H1 (cell line): Measurements from ENCODE around the gene APBB3. TPM values are rescaled to one million over a fixed set of nuclear protein-coding genes. Genes with fewer than 3 reads are reported as not detected.

Experiments used
- CTCF ChIA-PET: fragments of 300-600 bp; sonication (Branson Sonifier 250); formaldehyde crosslinking; loops from one replicate; lab custom pipeline; 2021; ENCODE audit not compliant: partially characterized antibody; lab: Charles Lee
- POLR2A ChIA-PET: fragments of 300-600 bp; sonication (Branson Sonifier 250); formaldehyde crosslinking; loops from one replicate; lab custom pipeline; 2021; ENCODE audit warnings: inconsistent platforms; ENCODE audit not compliant: partially characterized antibody; lab: Charles Lee
- DNase-seq, 2 experiments: peaks; one replicate each; pipeline versions ENCODE4 v3.0.0 to v3.0.0-alpha.2; 2010 to 2022; ENCODE audit warnings: low spot score in 2 of 2, low read depth in 1 of 2, mixed read lengths in 1 of 2
- FAIRE-seq: peaks from 2 replicates; lab custom pipeline; 2011; peaks lifted over from hg19 to GRCh38; lab: Jason Lieb, UNC
- H2AFZ ChIP-seq: 2 replicates; pipeline ENCODE4 v1.8.1; 2012; ENCODE audit warnings: low read length, inconsistent platforms
- H2AK5ac ChIP-seq: 2 replicates; pipeline ENCODE4 v1.6.1; 2013; ENCODE audit warnings: low read depth, low read length
- H2BK120ac ChIP-seq: replicated peaks from 2 replicates; pipeline ENCODE3; 2013; ENCODE audit warnings: low read depth, low read length, inconsistent platforms
- H2BK12ac ChIP-seq: 2 replicates; pipeline ENCODE4 v1.6.1; 2013; ENCODE audit warnings: low read depth, low read length
- H2BK15ac ChIP-seq: 2 replicates; pipeline ENCODE4 v1.6.1; 2013; ENCODE audit warnings: low read length
- H2BK20ac ChIP-seq: 2 replicates; pipeline ENCODE4 v1.6.1; 2013; ENCODE audit warnings: low read length
- H2BK5ac ChIP-seq: 2 replicates; pipeline ENCODE4 v1.6.1; 2013; ENCODE audit warnings: low read depth, low read length
- H3K14ac ChIP-seq: 2 replicates; pipeline ENCODE4 v1.6.1; 2013; ENCODE audit warnings: inconsistent platforms; ENCODE audit not compliant: insufficient read length
- H3K18ac ChIP-seq: 2 replicates; pipeline ENCODE4 v1.6.1; 2013; ENCODE audit warnings: low read length; ENCODE audit errors: extremely low read depth
- H3K23ac ChIP-seq: 2 replicates; pipeline ENCODE4 v1.6.1; 2013; ENCODE audit warnings: inconsistent platforms; ENCODE audit not compliant: insufficient read length
- H3K23me2 ChIP-seq: 2 replicates; pipeline ENCODE4 v1.6.1; 2013; ENCODE audit warnings: low read depth, low read length
- H3K27ac ChIP-seq: 2 replicates; pipeline ENCODE4 v1.6.1; 2011; ENCODE audit warnings: low read depth, low read length, inconsistent platforms
- H3K27me3 ChIP-seq, 4 experiments: replicated peaks in 1 of 4; 1 replicate in 1 of 4; 2 replicates in 3 of 4; pipeline versions ENCODE4 v1.6.1 to v1.8.1; 2011 to 2013; ENCODE audit warnings: low read length in 3 of 4, mild to moderate bottlenecking in 3 of 4, inconsistent platforms in 2 of 4, mixed read lengths in 2 of 4, moderate library complexity in 1 of 4; ENCODE audit not compliant: control insufficient read depth in 3 of 4, insufficient read depth in 3 of 4; ENCODE audit errors: extremely low read depth in 1 of 4
- H3K36me3 ChIP-seq, 4 experiments: 2 replicates each; pipeline versions ENCODE4 v1.6.1 to v1.8.1; 2011 to 2013; ENCODE audit warnings: mild to moderate bottlenecking in 4 of 4, low read length in 3 of 4, moderate library complexity in 2 of 4, control low read depth in 1 of 4, inconsistent platforms in 1 of 4; ENCODE audit not compliant: insufficient read depth in 4 of 4, control insufficient read depth in 2 of 4
- H3K4ac ChIP-seq: replicated peaks from 2 replicates; pipeline ENCODE3; 2013; ENCODE audit warnings: low read length, low read depth, mixed read lengths, inconsistent platforms; ENCODE audit not compliant: insufficient read length
- H3K4me1 ChIP-seq, 4 experiments: replicated peaks in 1 of 4; 1 replicate in 1 of 4; 2 replicates in 3 of 4; pipeline versions ENCODE4 v1.6.1 to v1.8.1; 2011 to 2013; ENCODE audit warnings: low read length in 3 of 4, inconsistent platforms in 2 of 4, mixed read lengths in 1 of 4; ENCODE audit not compliant: insufficient read depth in 4 of 4, control insufficient read depth in 3 of 4
- H3K4me2 ChIP-seq, 2 experiments: 2 replicates each; pipeline versions ENCODE4 v1.6.1 to v1.8.1; 2011 to 2013; ENCODE audit warnings: low read depth in 2 of 2, low read length in 2 of 2, control low read depth in 1 of 2, inconsistent platforms in 1 of 2, mild to moderate bottlenecking in 1 of 2; ENCODE audit not compliant: insufficient read depth in 1 of 2
- H3K4me3 ChIP-seq, 4 experiments: fragments of 200-600, 300-600 bp in 1 of 4; sonication (generic), shearing (Covaris generic), sonication (Bioruptor Twin) in 1 of 4; 2 replicates each; pipeline versions ENCODE4 v1.5.1 to v1.8.1; 2011 to 2016; ENCODE audit warnings: low read length in 4 of 4, low read depth in 3 of 4, control low read depth in 2 of 4, inconsistent platforms in 2 of 4, mild to moderate bottlenecking in 2 of 4, mixed read lengths in 1 of 4, moderate library complexity in 1 of 4; ENCODE audit not compliant: insufficient read depth in 2 of 4; ENCODE audit errors: extremely low read depth in 1 of 4
- H3K56ac ChIP-seq: replicated peaks from 2 replicates; pipeline ENCODE3; 2013; ENCODE audit warnings: low read depth, mild to moderate bottlenecking, mixed read lengths, low read length, inconsistent platforms; ENCODE audit not compliant: insufficient read length
- H3K79me1 ChIP-seq: 2 replicates; pipeline ENCODE4 v1.6.1; 2013; ENCODE audit warnings: low read depth, low read length, control low read depth
- H3K79me2 ChIP-seq, 2 experiments: 2 replicates each; pipeline versions ENCODE4 v1.6.1 to v1.8.1; 2012 to 2013; ENCODE audit warnings: low read length in 2 of 2, mild to moderate bottlenecking in 2 of 2, inconsistent platforms in 1 of 2; ENCODE audit not compliant: insufficient read depth in 2 of 2, control insufficient read depth in 1 of 2
- H3K9ac ChIP-seq, 4 experiments: replicated peaks in 1 of 4; 1 replicate in 1 of 4; 2 replicates in 3 of 4; pipeline versions ENCODE4 v1.6.1 to v1.8.1; 2011 to 2013; ENCODE audit warnings: low read depth in 3 of 4, low read length in 3 of 4, control low read depth in 2 of 4, mild to moderate bottlenecking in 2 of 4, moderate library complexity in 2 of 4, inconsistent platforms in 1 of 4; ENCODE audit errors: extremely low read depth in 1 of 4
- H3K9me3 ChIP-seq, 2 experiments: 2 replicates each; pipeline versions ENCODE4 v1.6.1 to v1.8.1; 2012 to 2013; ENCODE audit warnings: mild to moderate bottlenecking in 2 of 2, moderate library complexity in 2 of 2, control low read depth in 1 of 2, inconsistent platforms in 1 of 2, low read depth in 1 of 2, low read length in 1 of 2, mixed read lengths in 1 of 2; ENCODE audit not compliant: insufficient read depth in 2 of 2
- H4K20me1 ChIP-seq, 2 experiments: replicated peaks in 1 of 2; 2 replicates each; pipeline versions ENCODE3 to v1.8.1; 2011 to 2013; ENCODE audit warnings: inconsistent platforms in 2 of 2, low read length in 2 of 2, mild to moderate bottlenecking in 1 of 2; ENCODE audit not compliant: insufficient read depth in 2 of 2, control insufficient read depth in 1 of 2
- H4K5ac ChIP-seq: 2 replicates; pipeline ENCODE4 v1.6.1; 2013; ENCODE audit warnings: low read length, low read depth, mixed read lengths, inconsistent platforms; ENCODE audit not compliant: insufficient read length
- H4K8ac ChIP-seq: 2 replicates; pipeline ENCODE4 v1.8.0; 2013; ENCODE audit warnings: mild to moderate bottlenecking, moderate library complexity, low read length, inconsistent platforms; ENCODE audit not compliant: insufficient read depth; ENCODE audit errors: extremely low read depth
- H4K91ac ChIP-seq: replicated peaks from 2 replicates; pipeline ENCODE3; 2013; ENCODE audit warnings: low read length, mixed read lengths, inconsistent platforms; ENCODE audit not compliant: insufficient read length
- ATF2 ChIP-seq: IDR thresholded peaks from 2 replicates; pipeline ENCODE4 v1.6.1; 2012; ENCODE audit warnings: low read length, inconsistent platforms
- CBX5 ChIP-seq: fragments of 300-800, 300-1000 bp; sonication (generic); IDR thresholded peaks from 2 replicates; pipeline ENCODE4 v1.7.1; 2016; ENCODE audit warnings: antibody characterized with exemption, low read length, low read depth
- CEBPB ChIP-seq: IDR thresholded peaks from 2 replicates; pipeline ENCODE4 v1.6.1; 2012; ENCODE audit warnings: low read depth, low read length
- CHD1 ChIP-seq: IDR thresholded peaks from 2 replicates; pipeline ENCODE4 v1.6.1; 2012; ENCODE audit warnings: low read depth, low read length, improper control_type of control experiment
- CREB1 ChIP-seq: IDR thresholded peaks from 2 replicates; pipeline ENCODE4 v1.6.1; 2012; ENCODE audit warnings: inconsistent platforms
- EZH2 ChIP-seq: fragments of 200-600 bp; sonication (generic); IDR thresholded peaks from 2 replicates; pipeline ENCODE4 v1.7.1; 2012; ENCODE audit warnings: low read depth, mild to moderate bottlenecking, moderate library complexity, low read length, inconsistent platforms; ENCODE audit not compliant: severe bottlenecking
- JUN ChIP-seq: IDR thresholded peaks from 2 replicates; pipeline ENCODE4 v1.6.1; 2011; ENCODE audit warnings: low read depth, mild to moderate bottlenecking, improper control_type of control experiment, low read length
- KDM1A ChIP-seq: fragments of 200-600, 300-600 bp; sonication (generic); IDR thresholded peaks from 2 replicates; pipeline ENCODE4 v1.7.1; 2016; ENCODE audit warnings: mild to moderate bottlenecking, low read length, borderline replicate concordance
- KDM5A ChIP-seq: fragments of 200-600 bp; IDR thresholded peaks from 2 replicates; pipeline ENCODE4 v1.7.1; 2012; ENCODE audit warnings: mild to moderate bottlenecking, low read length, inconsistent platforms, mixed read lengths
- POLR2AphosphoS5 ChIP-seq: IDR thresholded peaks from 2 replicates; pipeline ENCODE4 v1.6.1; 2011; ENCODE audit warnings: low read depth, low read length
- RNF2 ChIP-seq: fragments of 200-900, 300-1000 bp; sonication (generic); IDR thresholded peaks from 2 replicates; pipeline ENCODE4 v1.7.1; 2016; ENCODE audit warnings: borderline replicate concordance, low read depth, mild to moderate bottlenecking, antibody characterized with exemption, low read length; ENCODE audit not compliant: poor library complexity, severe bottlenecking; ENCODE audit errors: missing control alignments
- SUZ12 ChIP-seq: fragments of 200-600 bp; sonication (generic); IDR thresholded peaks from 2 replicates; pipeline ENCODE4 v1.6.1; 2012; ENCODE audit warnings: mild to moderate bottlenecking, inconsistent platforms, low read length, moderate library complexity, mixed read lengths
- TEAD4 ChIP-seq: IDR thresholded peaks from 2 replicates; pipeline ENCODE4 v1.6.1; 2012; ENCODE audit warnings: low read depth, low read length, inconsistent platforms, mixed read lengths
- WGBS, 2 experiments: shearing (Covaris generic) in 1 of 2; methylation state at CpG; one replicate each; pipeline versions ENCODE4 v1.1.6 to v1.1.7; 2013 to 2015; ENCODE audit warnings: low lambda C conversion rate in 2 of 2, mixed read lengths in 2 of 2, inconsistent platforms in 1 of 2, low coverage in 1 of 2, missing lambda C conversion rate in 1 of 2; ENCODE audit not compliant: insufficient replicate concordance in 2 of 2, insufficient coverage in 1 of 2, insufficient read length in 1 of 2; ENCODE audit errors: extremely low coverage in 1 of 2, missing lambda C conversion rate in 1 of 2; 5-methylcytosine and 5-hydroxymethylcytosine counted together
- polyA plus RNA-seq, 7 experiments: library from polyadenylated mRNA; depleted of rRNA in 3 of 7; stranded (reverse) in 5 of 7; unstranded in 2 of 7; fragments of >200 nt in 5 of 7; fragments of 200-250 nt in 2 of 7; gene quantifications; 1 replicate in 5 of 7; 2 replicates in 1 of 7; 4 replicates in 1 of 7; pipeline versions ENCODE4 v1.2.1 to v1.2.3, GENCODE V29; 2011 to 2013; ENCODE audit warnings: missing spikeins in 2 of 7, mixed read lengths in 2 of 7
- total RNA-seq: library from RNA; stranded (reverse); fragmentation: NEBNext Ultra II Directional; extraction: Animal tissue kit (Norgen Biotek cat#: 25700); gene quantifications from 2 replicates; pipeline ENCODE4 v1.2.1, GENCODE V29; 2021

Gene APBB3
- total and polyA plus RNA-seq, 2 of the 8 experiments (the other 6 are each of a cell fraction or from before 2014, with no cell fraction given) = 16.0 to 21.9 TPM

GRCh38 chr5:140611020-140611521 lies 46.7 kb upstream of the APBB3 start:
- 97% methylated on average over 2 of the region's 2 CpGs; no CpG with 5 or more reads in 1 of the 2 experiments for WGBS, 2 experiments
- Histone ChIP-seq H3K23me2 (no peaks in the 10 kb centered on the region), H2AK5ac (no peak overlapping the region), H2AFZ (no peak overlapping the region), H4K20me1 (no peaks in the 10 kb centered on the region), H4K5ac (no peak overlapping the region), H3K4me3 (no peak overlapping the region), H3K4ac (no peak overlapping the region), H3K79me1 (no peaks in the 10 kb centered on the region), H4K91ac (no peak overlapping the region), H3K18ac (no peak overlapping the region), H2BK5ac (no peak overlapping the region), H3K23ac (no peak overlapping the region), H3K9ac (no peak overlapping the region), H2BK15ac (no peak overlapping the region), H2BK12ac (no peak overlapping the region), H4K8ac (no peak overlapping the region), H3K27me3 (no peaks in the 10 kb centered on the region), H3K27ac (no peak overlapping the region), H3K9me3 (peaks cover 10 to 19% of the 10 kb centered on the region in 2 experiments; a peak in 3 of 4 replicates), H3K14ac (no peak overlapping the region), H2BK20ac (no peak overlapping the region), H2BK120ac (no peak overlapping the region), H3K56ac (no peak overlapping the region), H3K4me1 (no peaks in the 10 kb centered on the region), H3K79me2 (no peaks in the 10 kb centered on the region), H3K36me3 (no peaks in the 10 kb centered on the region), H3K4me2 (no peak overlapping the region)
- CTCF ChIA-PET = no interaction called here
- POLR2A ChIA-PET = no interaction called here
- DNase-seq (no peak), FAIRE-seq (no peak)
- no peak for TF ChIP-seq POLR2AphosphoS5
- no peak for TF ChIP-seq CEBPB
- no peak for TF ChIP-seq KDM1A
- no peak for TF ChIP-seq ATF2
- no peak for TF ChIP-seq TEAD4
- TF ChIP-seq CHD1 = no peak
- no peak for TF ChIP-seq SUZ12
- no peak for TF ChIP-seq RNF2
- no peak for TF ChIP-seq CREB1
- no peak for TF ChIP-seq EZH2
- no peak for TF ChIP-seq JUN
- TF ChIP-seq CBX5 = no peak
- no peak for TF ChIP-seq KDM5A
